ENCODE measurements around the gene GAL3ST2.

Gene GAL3ST2

GRCh38 chr2:241808051-241808720 lies 31.6 kb downstream of the GAL3ST2 start:
- TF ChIP-seq ZNF70 (CRISPR knock-in tag; IDR thresholded peaks at IDR 0.05) (no peak), ARNTL (CRISPR knock-in tag; IDR thresholded peaks at IDR 0.05; ENCODE audit: borderline replicate concordance, low read depth) (no peak), SNAI2 (CRISPR knock-in tag; IDR thresholded peaks at IDR 0.05) (no peak), RARB (CRISPR knock-in tag; IDR thresholded peaks at IDR 0.05) (no peak), TOX (CRISPR knock-in tag; IDR thresholded peaks at IDR 0.05; ENCODE audit: borderline replicate concordance) (no peak), TSHZ2 (CRISPR knock-in tag; IDR thresholded peaks at IDR 0.05) (no peak), BACH2 (CRISPR knock-in tag; IDR thresholded peaks at IDR 0.05; ENCODE audit: borderline replicate concordance) (no peak), CSRNP3 (CRISPR knock-in tag; IDR thresholded peaks at IDR 0.05) (no peak), OSR1 (CRISPR knock-in tag; IDR thresholded peaks at IDR 0.05) (no peak), ZNF8 (CRISPR knock-in tag; IDR thresholded peaks at IDR 0.05) (no peak), ESRRG (CRISPR knock-in tag; IDR thresholded peaks at IDR 0.05) (no peak)
- no peak for ATAC-seq

GRCh38 chr2:241808721-241809382 lies 32.2 kb downstream of the GAL3ST2 start, which contains the start of gene NEU4:
Gene NEU4 (plus strand): TSS chr2:241809193. CDS start chr2:241814485, 5,292 bp downstream.
- no peak for ATAC-seq
- TF ChIP-seq POU6F1 (CRISPR knock-in tag; IDR thresholded peaks at IDR 0.05; ENCODE audit: borderline replicate concordance, low read depth) (no peak), BACH2 (CRISPR knock-in tag; IDR thresholded peaks at IDR 0.05; ENCODE audit: borderline replicate concordance) (no peak), TOX (CRISPR knock-in tag; IDR thresholded peaks at IDR 0.05; ENCODE audit: borderline replicate concordance) (no peak), RARB (CRISPR knock-in tag; IDR thresholded peaks at IDR 0.05) (no peak), SNAI2 (CRISPR knock-in tag; IDR thresholded peaks at IDR 0.05) (no peak), ISL1 (CRISPR knock-in tag; IDR thresholded peaks at IDR 0.05) (no peak), CSDC2 (CRISPR knock-in tag; IDR thresholded peaks at IDR 0.05) (no peak), ZFP3 (CRISPR knock-in tag; IDR thresholded peaks at IDR 0.05) (no peak), ZFP30 (CRISPR knock-in tag; IDR thresholded peaks at IDR 0.05) (no peak), TCF4 (CRISPR knock-in tag; IDR thresholded peaks at IDR 0.05; ENCODE audit: borderline replicate concordance) (no peak)

GRCh38 chr2:241809383-241810306 lies 33.0 kb downstream of the GAL3ST2 start:
- ATAC-seq = no peak
- no peak for TF ChIP-seq ZNF70 (CRISPR knock-in tag; IDR thresholded peaks at IDR 0.05)
- TF ChIP-seq ZNF565 (CRISPR knock-in tag; conservative IDR thresholded peaks at IDR 0.05; ENCODE audit: low read depth) = no peak
- TF ChIP-seq ZFP30 (CRISPR knock-in tag; IDR thresholded peaks at IDR 0.05) = no peak
- no peak for TF ChIP-seq CREB5 (CRISPR knock-in tag; IDR thresholded peaks at IDR 0.05; ENCODE audit: low read depth)
- TF ChIP-seq GLIS3 (CRISPR knock-in tag; IDR thresholded peaks at IDR 0.05) = no peak
- TF ChIP-seq RARB (CRISPR knock-in tag; IDR thresholded peaks at IDR 0.05) = no peak
- no peak for TF ChIP-seq POU6F1 (CRISPR knock-in tag; IDR thresholded peaks at IDR 0.05; ENCODE audit: borderline replicate concordance, low read depth)
- no peak for TF ChIP-seq ZC3H10 (CRISPR knock-in tag; IDR thresholded peaks at IDR 0.05)
- TF ChIP-seq OSR1 (CRISPR knock-in tag; IDR thresholded peaks at IDR 0.05) = no peak
- no peak for TF ChIP-seq ARNTL (CRISPR knock-in tag; IDR thresholded peaks at IDR 0.05; ENCODE audit: borderline replicate concordance, low read depth)
- no peak for TF ChIP-seq SNAI2 (CRISPR knock-in tag; IDR thresholded peaks at IDR 0.05)
- no peak for TF ChIP-seq ESRRG (CRISPR knock-in tag; IDR thresholded peaks at IDR 0.05)
- TF ChIP-seq ZFP3 (CRISPR knock-in tag; IDR thresholded peaks at IDR 0.05) = no peak
- TF ChIP-seq ISL1 (CRISPR knock-in tag; IDR thresholded peaks at IDR 0.05) = no peak
- no peak for TF ChIP-seq PPARA (CRISPR knock-in tag; IDR thresholded peaks at IDR 0.05; ENCODE audit: borderline replicate concordance)
- TF ChIP-seq CSRNP3 (CRISPR knock-in tag; IDR thresholded peaks at IDR 0.05) = no peak
- no peak for TF ChIP-seq ZNF8 (CRISPR knock-in tag; IDR thresholded peaks at IDR 0.05)

Measured in SK-N-SH treated with all-trans-retinoic acid at 6 μM for 48 hours (cell line).